ENCODE data around the gene UBE2L5. TPM values are rescaled to one million over a fixed set of nuclear protein-coding genes. Genes with fewer than 3 reads are reported as not detected.

UBE2L5 gene
- total and polyA plus RNA-seq, 2 of the 8 experiments (the other 6 are each of a cell fraction or from before 2014, with no cell fraction given) = not detected

- TF ChIP-seq YY1 (IDR thresholded peaks at IDR 0.05; ENCODE audit: low read depth, low read length) = no peak
- TF ChIP-seq NRF1 (IDR thresholded peaks at IDR 0.05; ENCODE audit: low read depth, low read length) = no peak
- TF ChIP-seq BRCA1 (IDR thresholded peaks at IDR 0.05; ENCODE audit: low read depth, low read length) = no peak
- TF ChIP-seq CTBP2 (IDR thresholded peaks at IDR 0.05; ENCODE audit: borderline replicate concordance, insufficient read depth, insufficient read length, low read length) = no peak
These were observed 44.1 kb upstream of the UBE2L5 start (continued) for GRCh38 chr13:30378191-30378590.

Measured in H1 (cell line).